ENCODE results near the gene SUMO2. TPM values are rescaled to one million over a fixed set of nuclear protein-coding genes. Genes with fewer than 3 reads are reported as not detected.

The SUMO2 gene
- polyA plus RNA-seq, 3 donors, result 64.9 to 318 (median 282) TPM

GRCh38 chr17:75228305-75228704, 45.5 kb upstream of the SUMO2 start:
- no peak for TF ChIP-seq CTCF (IDR thresholded peaks at IDR 0.05)
- H3K36me3 Mint-ChIP-seq, result peaks cover 58 to 75% of the 10 kb centered on the region in 2 donors

GRCh38 chr17:75227729-75228128, 45.0 kb upstream of the SUMO2 start:
- H4K20me1 ChIP-seq (ENCODE audit: insufficient read depth, low read length), result no peaks in the 10 kb centered on the region
- H3K9me3 Mint-ChIP-seq, result no peaks in the 10 kb centered on the region

More at GRCh38 chr17:75228305-75228704, 45.5 kb upstream of the SUMO2 start:
- Histone ChIP-seq H3K4me1 (ENCODE audit: control insufficient read depth in 1 of 2, insufficient read depth in 2 of 2, low read length in 2 of 2) (peaks cover 35 to 37% of the 10 kb centered on the region in 2 donors), H3K9ac (ENCODE audit: insufficient read depth, low read length, poor library complexity, severe bottlenecking) (peak overlapping the region; percentile 50), H2AFZ (ENCODE audit: insufficient read depth, low read depth, low read length, poor library complexity, severe bottlenecking) (no peak overlapping the region), H3K27me3 (ENCODE audit: control insufficient read depth in 2 of 2, insufficient read depth in 2 of 2, low read length in 2 of 2) (no peaks in the 10 kb centered on the region), H3K9me3 (replicated peaks in 1 of 2; ENCODE audit: control insufficient read depth in 1 of 2, insufficient read depth in 1 of 2, low read length in 2 of 2) (no peaks in the 10 kb centered on the region), H4K20me1 (ENCODE audit: insufficient read depth, low read length) (no peaks in the 10 kb centered on the region), H3K36me3 (replicated peaks in 1 of 2; ENCODE audit: control insufficient read depth in 1 of 2, insufficient read depth in 2 of 2, low read length in 2 of 2) (peaks cover 54 to 60% of the 10 kb centered on the region in 2 donors), H3K27ac (ENCODE audit: low read depth in 1 of 2, low read length in 2 of 2) (peak overlapping the region; percentile 87 to 92), H3K79me2 (ENCODE audit: insufficient read depth, low read length) (peaks cover 21% of the 10 kb centered on the region), H3K4me2 (replicated peaks; ENCODE audit: extremely low read depth, low read length, poor library complexity, severe bottlenecking) (peak overlapping the region; percentile 80), H3K4me3 (replicated peaks in 1 of 3; ENCODE audit: low read depth in 2 of 3, low read length in 3 of 3) (peak overlapping the region in 2 of 3 experiments; percentile 20 to 72)
- intact Hi-C loops (cut with micrococcal nuclease), result no loop called here
- H3K4me3 Mint-ChIP-seq, result peak overlapping the region; percentile 67 to 85
- H3K4me1 Mint-ChIP-seq, result peaks cover 38% of the 10 kb centered on the region
- peaks cover 0 to 4% (median under 1%) of the 10 kb centered on the region in 3 donors for H3K27me3 Mint-ChIP-seq (ENCODE audit: low read depth in 3 of 3)
- peak; percentile 69 to 92 (median 90) for DNase-seq
- peak overlapping the region; percentile 85 to 94 (median 91) for H3K27ac Mint-ChIP-seq
- H3K9me3 Mint-ChIP-seq, result no peaks in the 10 kb centered on the region
- WGBS (ENCODE audit: insufficient coverage), result 0% methylated on average over 1 of the region's 2 CpGs

More at GRCh38 chr17:75227729-75228128, 45.0 kb upstream of the SUMO2 start:
- Histone ChIP-seq H3K4me1 (ENCODE audit: control insufficient read depth in 1 of 2, insufficient read depth in 2 of 2, low read length in 2 of 2) (peaks cover 35 to 37% of the 10 kb centered on the region in 2 donors), H3K36me3 (replicated peaks in 1 of 2; ENCODE audit: control insufficient read depth in 1 of 2, insufficient read depth in 2 of 2, low read length in 2 of 2) (peaks cover 54 to 60% of the 10 kb centered on the region in 2 donors), H3K27me3 (ENCODE audit: control insufficient read depth in 2 of 2, insufficient read depth in 2 of 2, low read length in 2 of 2) (no peaks in the 10 kb centered on the region), H3K9ac (ENCODE audit: insufficient read depth, low read length, poor library complexity, severe bottlenecking) (peak overlapping the region; percentile 50), H3K27ac (ENCODE audit: low read depth in 1 of 2, low read length in 2 of 2) (peak overlapping the region; percentile 87 to 92), H3K79me2 (ENCODE audit: insufficient read depth, low read length) (peaks cover 21% of the 10 kb centered on the region), H3K4me2 (replicated peaks; ENCODE audit: extremely low read depth, low read length, poor library complexity, severe bottlenecking) (peak overlapping the region; percentile 80), H3K9me3 (replicated peaks in 1 of 2; ENCODE audit: control insufficient read depth in 1 of 2, insufficient read depth in 1 of 2, low read length in 2 of 2) (no peaks in the 10 kb centered on the region), H2AFZ (ENCODE audit: insufficient read depth, low read depth, low read length, poor library complexity, severe bottlenecking) (no peak overlapping the region), H3K4me3 (replicated peaks in 1 of 3; ENCODE audit: low read depth in 2 of 3, low read length in 3 of 3) (peak overlapping the region in 1 of 3 experiments; percentile 72)
- H3K27me3 Mint-ChIP-seq (ENCODE audit: low read depth in 3 of 3), result peaks cover 0 to 4% (median 0%) of the 10 kb centered on the region in 3 donors
- no peak for DNase-seq
- no CpG with 5 or more reads among the region's 5 CpGs for WGBS (ENCODE audit: insufficient coverage)
- intact Hi-C loops (cut with micrococcal nuclease), result no loop called here
- no peak for TF ChIP-seq CTCF (IDR thresholded peaks at IDR 0.05)
- H3K4me3 Mint-ChIP-seq, result peak overlapping the region; percentile 67 to 85
- H3K27ac Mint-ChIP-seq, result peak overlapping the region; percentile 85 to 94 (median 88)
- peaks cover 38% of the 10 kb centered on the region for H3K4me1 Mint-ChIP-seq
- peaks cover 56 to 74% of the 10 kb centered on the region in 2 donors for H3K36me3 Mint-ChIP-seq

Data from CD14-positive monocyte (primary cell).